Fibroblast of lung (primary cell): ENCODE measurements around the gene TPT1.

Source experiments
- EZH2 ChIP-seq: IDR thresholded peaks from 2 replicates; pipeline ENCODE4 v1.5.1; 2012; ENCODE audit warnings: low read length, control low read depth, mild to moderate bottlenecking; ENCODE audit errors: missing control alignments
- TF ChIP-seq, protein P1 (sequence below), 2 donors: IDR thresholded peaks in 1 of 2; conservative IDR thresholded peaks in 1 of 2; 1 replicate in 1 of 2; 2 replicates in 1 of 2; pipeline ENCODE4 v1.5.1; 2011 to 2012; ENCODE audit warnings: low read length in 2 of 2, control low read depth in 1 of 2, inconsistent platforms in 1 of 2, low read depth in 1 of 2, mild to moderate bottlenecking in 1 of 2

DNA sequence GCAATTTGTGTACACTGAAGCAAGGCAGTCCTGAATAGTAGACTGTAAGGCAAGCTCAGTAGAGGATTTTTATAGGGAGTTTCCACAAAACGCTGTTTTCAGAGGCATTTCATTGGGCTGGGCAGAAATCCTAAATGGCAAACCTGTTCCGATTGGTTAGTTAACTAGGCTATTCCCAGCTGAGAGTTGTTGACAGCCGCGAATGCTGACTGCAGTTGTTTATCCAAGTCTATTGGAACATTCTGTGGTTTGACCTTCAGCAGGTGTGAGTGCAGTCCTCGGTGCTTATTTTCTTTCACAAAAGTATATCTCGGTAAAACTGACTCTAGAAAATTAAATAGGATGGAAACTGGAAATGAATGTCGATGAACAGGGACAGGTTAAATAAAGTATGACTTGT, 45.4 kb downstream of the TPT1 start:
- TF ChIP-seq, protein P1, sequence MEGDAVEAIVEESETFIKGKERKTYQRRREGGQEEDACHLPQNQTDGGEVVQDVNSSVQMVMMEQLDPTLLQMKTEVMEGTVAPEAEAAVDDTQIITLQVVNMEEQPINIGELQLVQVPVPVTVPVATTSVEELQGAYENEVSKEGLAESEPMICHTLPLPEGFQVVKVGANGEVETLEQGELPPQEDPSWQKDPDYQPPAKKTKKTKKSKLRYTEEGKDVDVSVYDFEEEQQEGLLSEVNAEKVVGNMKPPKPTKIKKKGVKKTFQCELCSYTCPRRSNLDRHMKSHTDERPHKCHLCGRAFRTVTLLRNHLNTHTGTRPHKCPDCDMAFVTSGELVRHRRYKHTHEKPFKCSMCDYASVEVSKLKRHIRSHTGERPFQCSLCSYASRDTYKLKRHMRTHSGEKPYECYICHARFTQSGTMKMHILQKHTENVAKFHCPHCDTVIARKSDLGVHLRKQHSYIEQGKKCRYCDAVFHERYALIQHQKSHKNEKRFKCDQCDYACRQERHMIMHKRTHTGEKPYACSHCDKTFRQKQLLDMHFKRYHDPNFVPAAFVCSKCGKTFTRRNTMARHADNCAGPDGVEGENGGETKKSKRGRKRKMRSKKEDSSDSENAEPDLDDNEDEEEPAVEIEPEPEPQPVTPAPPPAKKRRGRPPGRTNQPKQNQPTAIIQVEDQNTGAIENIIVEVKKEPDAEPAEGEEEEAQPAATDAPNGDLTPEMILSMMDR (conservative IDR thresholded peaks at IDR 0.05 in 1 of 2, IDR thresholded peaks at IDR 0.05 in 1 of 2; ENCODE audit: low read depth in 1 of 2, low read length in 2 of 2) = no peak
- no peak for TF ChIP-seq EZH2
